H1 (cell line): Measurements from ENCODE around the gene ERMN. TPM values are rescaled to one million over a fixed set of nuclear protein-coding genes. Genes with fewer than 3 reads are reported as not detected.

Source experiments
- CTCF ChIA-PET: fragments of 300-600 bp; sonication (Branson Sonifier 250); formaldehyde crosslinking; loops from one replicate; lab custom pipeline; 2021; ENCODE audit not compliant: partially characterized antibody; lab: Charles Lee
- POLR2A ChIA-PET: fragments of 300-600 bp; sonication (Branson Sonifier 250); formaldehyde crosslinking; loops from one replicate; lab custom pipeline; 2021; ENCODE audit warnings: inconsistent platforms; ENCODE audit not compliant: partially characterized antibody; lab: Charles Lee
- DNase-seq, 2 experiments: peaks; one replicate each; pipeline versions ENCODE4 v3.0.0 to v3.0.0-alpha.2; 2010 to 2022; ENCODE audit warnings: low spot score in 2 of 2, low read depth in 1 of 2, mixed read lengths in 1 of 2
- FAIRE-seq: peaks from 2 replicates; lab custom pipeline; 2011; peaks lifted over from hg19 to GRCh38; lab: Jason Lieb, UNC
- H2AFZ ChIP-seq: 2 replicates; pipeline ENCODE4 v1.8.1; 2012; ENCODE audit warnings: low read length, inconsistent platforms
- H2AK5ac ChIP-seq: 2 replicates; pipeline ENCODE4 v1.6.1; 2013; ENCODE audit warnings: low read depth, low read length
- H2BK120ac ChIP-seq: replicated peaks from 2 replicates; pipeline ENCODE3; 2013; ENCODE audit warnings: low read depth, low read length, inconsistent platforms
- H2BK12ac ChIP-seq: 2 replicates; pipeline ENCODE4 v1.6.1; 2013; ENCODE audit warnings: low read depth, low read length
- H2BK15ac ChIP-seq: 2 replicates; pipeline ENCODE4 v1.6.1; 2013; ENCODE audit warnings: low read length
- H2BK20ac ChIP-seq: 2 replicates; pipeline ENCODE4 v1.6.1; 2013; ENCODE audit warnings: low read length
- H2BK5ac ChIP-seq: 2 replicates; pipeline ENCODE4 v1.6.1; 2013; ENCODE audit warnings: low read depth, low read length
- H3K14ac ChIP-seq: 2 replicates; pipeline ENCODE4 v1.6.1; 2013; ENCODE audit warnings: inconsistent platforms; ENCODE audit not compliant: insufficient read length
- H3K18ac ChIP-seq: 2 replicates; pipeline ENCODE4 v1.6.1; 2013; ENCODE audit warnings: low read length; ENCODE audit errors: extremely low read depth
- H3K23ac ChIP-seq: 2 replicates; pipeline ENCODE4 v1.6.1; 2013; ENCODE audit warnings: inconsistent platforms; ENCODE audit not compliant: insufficient read length
- H3K23me2 ChIP-seq: 2 replicates; pipeline ENCODE4 v1.6.1; 2013; ENCODE audit warnings: low read depth, low read length
- H3K27ac ChIP-seq: 2 replicates; pipeline ENCODE4 v1.6.1; 2011; ENCODE audit warnings: low read depth, low read length, inconsistent platforms
- H3K27me3 ChIP-seq, 4 experiments: replicated peaks in 1 of 4; 1 replicate in 1 of 4; 2 replicates in 3 of 4; pipeline versions ENCODE4 v1.6.1 to v1.8.1; 2011 to 2013; ENCODE audit warnings: low read length in 3 of 4, mild to moderate bottlenecking in 3 of 4, inconsistent platforms in 2 of 4, mixed read lengths in 2 of 4, moderate library complexity in 1 of 4; ENCODE audit not compliant: control insufficient read depth in 3 of 4, insufficient read depth in 3 of 4; ENCODE audit errors: extremely low read depth in 1 of 4
- H3K36me3 ChIP-seq, 4 experiments: 2 replicates each; pipeline versions ENCODE4 v1.6.1 to v1.8.1; 2011 to 2013; ENCODE audit warnings: mild to moderate bottlenecking in 4 of 4, low read length in 3 of 4, moderate library complexity in 2 of 4, control low read depth in 1 of 4, inconsistent platforms in 1 of 4; ENCODE audit not compliant: insufficient read depth in 4 of 4, control insufficient read depth in 2 of 4
- H3K4ac ChIP-seq: replicated peaks from 2 replicates; pipeline ENCODE3; 2013; ENCODE audit warnings: low read length, low read depth, mixed read lengths, inconsistent platforms; ENCODE audit not compliant: insufficient read length
- H3K4me1 ChIP-seq, 4 experiments: replicated peaks in 1 of 4; 1 replicate in 1 of 4; 2 replicates in 3 of 4; pipeline versions ENCODE4 v1.6.1 to v1.8.1; 2011 to 2013; ENCODE audit warnings: low read length in 3 of 4, inconsistent platforms in 2 of 4, mixed read lengths in 1 of 4; ENCODE audit not compliant: insufficient read depth in 4 of 4, control insufficient read depth in 3 of 4
- H3K4me2 ChIP-seq, 2 experiments: 2 replicates each; pipeline versions ENCODE4 v1.6.1 to v1.8.1; 2011 to 2013; ENCODE audit warnings: low read depth in 2 of 2, low read length in 2 of 2, control low read depth in 1 of 2, inconsistent platforms in 1 of 2, mild to moderate bottlenecking in 1 of 2; ENCODE audit not compliant: insufficient read depth in 1 of 2
- H3K4me3 ChIP-seq, 4 experiments: fragments of 200-600, 300-600 bp in 1 of 4; sonication (generic), shearing (Covaris generic), sonication (Bioruptor Twin) in 1 of 4; 2 replicates each; pipeline versions ENCODE4 v1.5.1 to v1.8.1; 2011 to 2016; ENCODE audit warnings: low read length in 4 of 4, low read depth in 3 of 4, control low read depth in 2 of 4, inconsistent platforms in 2 of 4, mild to moderate bottlenecking in 2 of 4, mixed read lengths in 1 of 4, moderate library complexity in 1 of 4; ENCODE audit not compliant: insufficient read depth in 2 of 4; ENCODE audit errors: extremely low read depth in 1 of 4
- H3K56ac ChIP-seq: replicated peaks from 2 replicates; pipeline ENCODE3; 2013; ENCODE audit warnings: low read depth, mild to moderate bottlenecking, mixed read lengths, low read length, inconsistent platforms; ENCODE audit not compliant: insufficient read length
- H3K79me1 ChIP-seq: 2 replicates; pipeline ENCODE4 v1.6.1; 2013; ENCODE audit warnings: low read depth, low read length, control low read depth
- H3K79me2 ChIP-seq, 2 experiments: 2 replicates each; pipeline versions ENCODE4 v1.6.1 to v1.8.1; 2012 to 2013; ENCODE audit warnings: low read length in 2 of 2, mild to moderate bottlenecking in 2 of 2, inconsistent platforms in 1 of 2; ENCODE audit not compliant: insufficient read depth in 2 of 2, control insufficient read depth in 1 of 2
- H3K9ac ChIP-seq, 4 experiments: replicated peaks in 1 of 4; 1 replicate in 1 of 4; 2 replicates in 3 of 4; pipeline versions ENCODE4 v1.6.1 to v1.8.1; 2011 to 2013; ENCODE audit warnings: low read depth in 3 of 4, low read length in 3 of 4, control low read depth in 2 of 4, mild to moderate bottlenecking in 2 of 4, moderate library complexity in 2 of 4, inconsistent platforms in 1 of 4; ENCODE audit errors: extremely low read depth in 1 of 4
- H3K9me3 ChIP-seq, 2 experiments: 2 replicates each; pipeline versions ENCODE4 v1.6.1 to v1.8.1; 2012 to 2013; ENCODE audit warnings: mild to moderate bottlenecking in 2 of 2, moderate library complexity in 2 of 2, control low read depth in 1 of 2, inconsistent platforms in 1 of 2, low read depth in 1 of 2, low read length in 1 of 2, mixed read lengths in 1 of 2; ENCODE audit not compliant: insufficient read depth in 2 of 2
- H4K20me1 ChIP-seq, 2 experiments: replicated peaks in 1 of 2; 2 replicates each; pipeline versions ENCODE3 to v1.8.1; 2011 to 2013; ENCODE audit warnings: inconsistent platforms in 2 of 2, low read length in 2 of 2, mild to moderate bottlenecking in 1 of 2; ENCODE audit not compliant: insufficient read depth in 2 of 2, control insufficient read depth in 1 of 2
- H4K5ac ChIP-seq: 2 replicates; pipeline ENCODE4 v1.6.1; 2013; ENCODE audit warnings: low read length, low read depth, mixed read lengths, inconsistent platforms; ENCODE audit not compliant: insufficient read length
- H4K8ac ChIP-seq: 2 replicates; pipeline ENCODE4 v1.8.0; 2013; ENCODE audit warnings: mild to moderate bottlenecking, moderate library complexity, low read length, inconsistent platforms; ENCODE audit not compliant: insufficient read depth; ENCODE audit errors: extremely low read depth
- H4K91ac ChIP-seq: replicated peaks from 2 replicates; pipeline ENCODE3; 2013; ENCODE audit warnings: low read length, mixed read lengths, inconsistent platforms; ENCODE audit not compliant: insufficient read length
- EGR1 ChIP-seq: IDR thresholded peaks from 2 replicates; pipeline ENCODE4 v1.6.1; 2011; ENCODE audit warnings: low read depth, low read length, borderline replicate concordance
- WGBS, 2 experiments: shearing (Covaris generic) in 1 of 2; methylation state at CpG; one replicate each; pipeline versions ENCODE4 v1.1.6 to v1.1.7; 2013 to 2015; ENCODE audit warnings: low lambda C conversion rate in 2 of 2, mixed read lengths in 2 of 2, inconsistent platforms in 1 of 2, low coverage in 1 of 2, missing lambda C conversion rate in 1 of 2; ENCODE audit not compliant: insufficient replicate concordance in 2 of 2, insufficient coverage in 1 of 2, insufficient read length in 1 of 2; ENCODE audit errors: extremely low coverage in 1 of 2, missing lambda C conversion rate in 1 of 2; 5-methylcytosine and 5-hydroxymethylcytosine counted together
- polyA plus RNA-seq, 7 experiments: library from polyadenylated mRNA; depleted of rRNA in 3 of 7; stranded (reverse) in 5 of 7; unstranded in 2 of 7; fragments of >200 nt in 5 of 7; fragments of 200-250 nt in 2 of 7; gene quantifications; 1 replicate in 5 of 7; 2 replicates in 1 of 7; 4 replicates in 1 of 7; pipeline versions ENCODE4 v1.2.1 to v1.2.3, GENCODE V29; 2011 to 2013; ENCODE audit warnings: missing spikeins in 2 of 7, mixed read lengths in 2 of 7
- total RNA-seq: library from RNA; stranded (reverse); fragmentation: NEBNext Ultra II Directional; extraction: Animal tissue kit (Norgen Biotek cat#: 25700); gene quantifications from 2 replicates; pipeline ENCODE4 v1.2.1, GENCODE V29; 2021

Gene ERMN
- total and polyA plus RNA-seq, 2 of the 8 experiments (the other 6 are each of a cell fraction or from before 2014, with no cell fraction given): 0.11 TPM; not detected in 1

DNA sequence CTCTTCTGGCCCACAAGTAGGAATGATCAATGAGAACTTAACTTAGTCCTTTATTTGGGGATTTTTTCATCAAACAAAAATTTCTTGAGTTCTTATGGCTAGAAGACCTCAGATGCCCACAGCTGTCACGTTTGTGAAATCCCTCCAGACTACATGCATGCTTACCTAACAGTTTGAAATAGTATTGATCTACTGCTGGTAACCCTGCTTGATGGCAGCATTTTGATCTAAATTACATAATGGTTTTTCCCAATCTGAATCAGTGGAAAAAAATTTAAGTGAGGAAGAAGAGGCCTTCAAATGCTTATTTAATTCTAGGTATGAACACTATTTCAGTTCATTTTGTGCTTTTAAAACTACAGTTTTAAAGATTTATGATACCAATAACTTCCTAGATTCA is 13.9 kb downstream of the ERMN start:
- CTCF ChIA-PET: interaction anchor here (2.4 to 3.1 kb wide), 3 partner anchors 10 to 25 kb away, joined by 8 to 17 read pairs (median 13); no protein-coding TSS in a partner anchor

More for the DNA sequence above, 13.9 kb downstream of the ERMN start:
- FAIRE-seq (no peak), DNase-seq (no peak)
- Histone ChIP-seq H3K27ac (no peak overlapping the region), H3K4me1 (peaks cover 0 to 5% (median 1%) of the 10 kb centered on the region in 4 experiments; a peak in 2 of 7 replicates), H4K91ac (no peak overlapping the region), H3K23me2 (no peaks in the 10 kb centered on the region), H3K56ac (no peak overlapping the region), H3K79me2 (no peaks in the 10 kb centered on the region), H4K8ac (no peak overlapping the region), H4K5ac (no peak overlapping the region), H3K27me3 (no peaks in the 10 kb centered on the region), H3K4me2 (no peak overlapping the region), H2BK12ac (no peak overlapping the region), H3K9me3 (no peaks in the 10 kb centered on the region), H3K23ac (no peak overlapping the region), H2AFZ (no peak overlapping the region), H3K14ac (no peak overlapping the region), H2AK5ac (no peak overlapping the region), H3K79me1 (no peaks in the 10 kb centered on the region), H3K9ac (no peak overlapping the region), H2BK15ac (no peak overlapping the region), H2BK5ac (no peak overlapping the region), H2BK120ac (no peak overlapping the region), H2BK20ac (no peak overlapping the region), H3K4ac (no peak overlapping the region), H4K20me1 (no peaks in the 10 kb centered on the region), H3K36me3 (no peaks in the 10 kb centered on the region), H3K4me3 (no peak overlapping the region), H3K18ac (no peak overlapping the region)
- 86% methylated on average over 1 of the region's 1 CpG; no CpG with 5 or more reads in 1 of the 2 experiments for WGBS, 2 experiments
- POLR2A ChIA-PET: no interaction called here
- TF ChIP-seq EGR1: no peak
